MM.1S (cell line): ENCODE data around the gene PLIN4.

Source experiments
- DNase-seq: peaks from one replicate; pipeline ENCODE4 v3.0.0-alpha.2; 2015
- H2AFZ ChIP-seq: fragments of 300-600 bp; sonication (generic); 2 replicates; pipeline ENCODE4 v1.6.0; 2016; ENCODE audit warnings: antibody characterized with exemption, low read length
- H3F3A ChIP-seq: fragments of 300-600 bp; sonication (generic); 2 replicates; pipeline ENCODE4 v1.6.1; 2016; ENCODE audit warnings: mild to moderate bottlenecking, antibody characterized with exemption, low read length, moderate library complexity, mixed read lengths; ENCODE audit not compliant: insufficient read depth
- H3K27ac ChIP-seq: fragments of 300-600 bp; sonication (generic); 2 replicates; pipeline ENCODE4 v1.5.1; 2016; ENCODE audit warnings: mild to moderate bottlenecking, low read length
- H3K27me3 ChIP-seq: fragments of 300-600 bp; sonication (generic); replicated peaks from 2 replicates; pipeline ENCODE4 v1.6.0; 2016; ENCODE audit warnings: low read length; ENCODE audit not compliant: insufficient read depth
- H3K36me3 ChIP-seq: fragments of 300-600 bp; sonication (generic); replicated peaks from 2 replicates; pipeline ENCODE4 v1.6.1; 2016; ENCODE audit warnings: mild to moderate bottlenecking, low read length, mixed read lengths; ENCODE audit not compliant: insufficient read depth
- H3K4me1 ChIP-seq: fragments of 300-600 bp; sonication (generic); 2 replicates; pipeline ENCODE4 v1.6.1; 2016; ENCODE audit warnings: low read length, mixed read lengths
- H3K4me2 ChIP-seq: fragments of 300-600 bp; sonication (generic); 2 replicates; pipeline ENCODE4 v1.6.0; 2016; ENCODE audit warnings: low read depth, low read length
- H3K4me3 ChIP-seq: fragments of 300-600 bp; sonication (generic); 2 replicates; pipeline ENCODE4 v1.5.1; 2016; ENCODE audit warnings: low read length, mixed read lengths
- H3K79me2 ChIP-seq: fragments of 300-600 bp; sonication (generic); 2 replicates; pipeline ENCODE4 v1.6.1; 2016; ENCODE audit warnings: mixed run types, low read length, mixed read lengths
- H3K9ac ChIP-seq: fragments of 300-600 bp; sonication (generic); 2 replicates; pipeline ENCODE4 v1.6.1; 2016; ENCODE audit warnings: low read length, mixed read lengths
- H3K9me2 ChIP-seq: fragments of 300-600 bp; sonication (generic); replicated peaks from 2 replicates; pipeline ENCODE4 v1.6.1; 2016; ENCODE audit warnings: mild to moderate bottlenecking, low read length, mixed read lengths; ENCODE audit not compliant: insufficient read depth
- H3K9me3 ChIP-seq: fragments of 300-600 bp; sonication (generic); replicated peaks from 2 replicates; pipeline ENCODE4 v1.6.1; 2016; ENCODE audit warnings: mild to moderate bottlenecking, low read length, mixed read lengths; ENCODE audit not compliant: insufficient read depth
- H4K20me1 ChIP-seq: fragments of 300-600 bp; sonication (generic); 2 replicates; pipeline ENCODE4 v1.6.1; 2016; ENCODE audit warnings: mild to moderate bottlenecking, low read length, moderate library complexity, mixed read lengths; ENCODE audit not compliant: insufficient read depth
- EZH2 ChIP-seq: fragments of 300-600 bp; sonication (generic); optimal IDR thresholded peaks from 2 replicates; pipeline ENCODE3; 2017; ENCODE audit warnings: low read depth, mild to moderate bottlenecking, antibody characterized with exemption, low read length, mixed read lengths
- EZH2phosphoT487 ChIP-seq: fragments of 300-600 bp; sonication (generic); IDR thresholded peaks from 2 replicates; pipeline ENCODE4 v1.6.1; 2018; ENCODE audit warnings: antibody characterized with exemption, low read length
- TF ChIP-seq, protein P1 (sequence below): fragments of 300-600 bp; sonication (generic); IDR thresholded peaks from 2 replicates; pipeline ENCODE4 v1.5.1; 2016; ENCODE audit warnings: antibody characterized with exemption, low read length, mixed read lengths

PLIN4 gene

DNA sequence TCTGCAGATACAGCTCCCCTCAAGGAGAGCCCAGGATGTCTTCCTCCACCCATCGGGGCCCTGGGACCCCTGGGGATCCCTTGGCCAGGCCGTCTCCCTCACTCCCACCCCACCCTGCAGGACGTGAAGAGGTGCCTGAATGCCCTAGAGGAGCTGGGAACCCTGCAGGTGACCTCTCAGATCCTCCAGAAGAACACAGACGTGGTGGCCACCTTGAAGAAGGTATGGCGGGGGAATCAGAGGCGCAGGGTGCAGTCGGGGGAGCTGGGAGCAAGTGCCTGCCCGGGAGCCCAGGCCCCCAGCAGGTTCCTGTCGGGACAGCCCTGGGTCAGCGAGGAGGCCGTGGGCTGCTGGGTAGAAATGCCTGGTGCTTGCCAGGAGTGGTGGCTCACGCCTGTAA lies 19.6 kb downstream of the PLIN4 start:
- H3K36me3 ChIP-seq = no peaks in the 10 kb centered on the region
- DNase-seq = no peak
- no peaks in the 10 kb centered on the region for H3K9me3 ChIP-seq
- H3K9ac ChIP-seq = no peak overlapping the region
- H4K20me1 ChIP-seq = no peaks in the 10 kb centered on the region
- TF ChIP-seq, protein P1, sequence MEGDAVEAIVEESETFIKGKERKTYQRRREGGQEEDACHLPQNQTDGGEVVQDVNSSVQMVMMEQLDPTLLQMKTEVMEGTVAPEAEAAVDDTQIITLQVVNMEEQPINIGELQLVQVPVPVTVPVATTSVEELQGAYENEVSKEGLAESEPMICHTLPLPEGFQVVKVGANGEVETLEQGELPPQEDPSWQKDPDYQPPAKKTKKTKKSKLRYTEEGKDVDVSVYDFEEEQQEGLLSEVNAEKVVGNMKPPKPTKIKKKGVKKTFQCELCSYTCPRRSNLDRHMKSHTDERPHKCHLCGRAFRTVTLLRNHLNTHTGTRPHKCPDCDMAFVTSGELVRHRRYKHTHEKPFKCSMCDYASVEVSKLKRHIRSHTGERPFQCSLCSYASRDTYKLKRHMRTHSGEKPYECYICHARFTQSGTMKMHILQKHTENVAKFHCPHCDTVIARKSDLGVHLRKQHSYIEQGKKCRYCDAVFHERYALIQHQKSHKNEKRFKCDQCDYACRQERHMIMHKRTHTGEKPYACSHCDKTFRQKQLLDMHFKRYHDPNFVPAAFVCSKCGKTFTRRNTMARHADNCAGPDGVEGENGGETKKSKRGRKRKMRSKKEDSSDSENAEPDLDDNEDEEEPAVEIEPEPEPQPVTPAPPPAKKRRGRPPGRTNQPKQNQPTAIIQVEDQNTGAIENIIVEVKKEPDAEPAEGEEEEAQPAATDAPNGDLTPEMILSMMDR = no peak
- no peak for TF ChIP-seq EZH2phosphoT487
- TF ChIP-seq EZH2 = no peak
- H3F3A ChIP-seq = no peaks in the 10 kb centered on the region
- H3K27ac ChIP-seq = no peak overlapping the region
- no peaks in the 10 kb centered on the region for H3K4me1 ChIP-seq
- no peak overlapping the region for H2AFZ ChIP-seq
- H3K27me3 ChIP-seq = no peaks in the 10 kb centered on the region
- no peaks in the 10 kb centered on the region for H3K9me2 ChIP-seq
- H3K4me3 ChIP-seq = no peak overlapping the region
- no peaks in the 10 kb centered on the region for H3K79me2 ChIP-seq
- no peak overlapping the region for H3K4me2 ChIP-seq

GRCh38 chr19:4497770-4498389 lies 20.4 kb downstream of the PLIN4 start:
- Histone ChIP-seq H3K79me2 (no peaks in the 10 kb centered on the region), H3K4me2 (no peak overlapping the region), H3K4me1 (no peaks in the 10 kb centered on the region), H3K4me3 (no peak overlapping the region), H3F3A (no peaks in the 10 kb centered on the region), H3K27ac (no peak overlapping the region), H3K36me3 (no peaks in the 10 kb centered on the region), H3K9me2 (no peaks in the 10 kb centered on the region), H3K9me3 (no peaks in the 10 kb centered on the region), H3K27me3 (no peaks in the 10 kb centered on the region), H2AFZ (no peak overlapping the region), H4K20me1 (no peaks in the 10 kb centered on the region), H3K9ac (no peak overlapping the region)
- TF ChIP-seq EZH2phosphoT487 (no peak), EZH2 (no peak)
- TF ChIP-seq, protein P1 = no peak
- DNase-seq = no peak

DNA sequence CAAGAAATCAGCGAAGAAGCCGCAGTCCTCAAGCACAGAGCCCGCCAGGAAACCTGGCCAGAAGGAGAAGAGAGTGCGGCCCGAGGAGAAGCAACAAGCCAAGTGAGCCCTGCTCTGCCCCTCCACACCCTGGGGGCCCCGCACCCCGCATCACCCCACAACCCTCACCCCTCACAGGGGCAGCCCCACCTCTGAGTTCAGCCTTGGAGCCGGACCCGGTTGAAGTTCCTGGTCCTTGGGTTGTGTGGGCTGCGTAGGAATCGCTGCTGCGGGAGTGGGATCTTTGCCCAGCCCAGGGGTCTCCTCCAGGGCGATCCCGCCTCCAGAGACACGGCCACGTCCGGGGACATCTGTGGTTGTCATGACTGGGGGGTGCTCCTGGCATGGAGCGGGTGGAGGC lies 22.0 kb downstream of the PLIN4 start:
- H3K4me1 ChIP-seq = no peaks in the 10 kb centered on the region
- H3K9me2 ChIP-seq = no peaks in the 10 kb centered on the region
- H2AFZ ChIP-seq = no peak overlapping the region
- no peak overlapping the region for H3K9ac ChIP-seq
- no peaks in the 10 kb centered on the region for H3K79me2 ChIP-seq
- no peak overlapping the region for H3K4me3 ChIP-seq
- H3F3A ChIP-seq = no peaks in the 10 kb centered on the region
- H3K4me2 ChIP-seq = no peak overlapping the region
- no peaks in the 10 kb centered on the region for H4K20me1 ChIP-seq
- TF ChIP-seq EZH2 = no peak
- TF ChIP-seq EZH2phosphoT487 = no peak
- TF ChIP-seq, protein P1 = no peak
- no peak overlapping the region for H3K27ac ChIP-seq
- no peaks in the 10 kb centered on the region for H3K9me3 ChIP-seq
- H3K27me3 ChIP-seq = no peaks in the 10 kb centered on the region
- no peaks in the 10 kb centered on the region for H3K36me3 ChIP-seq
- no peak for DNase-seq
